Cardiac fibroblast (primary cell): ENCODE results near the gene CCDC88B.
A peak's percentile ranks its signal among the peaks of the same experiment; 100 is the strongest.

Source experiments
- DNase-seq, 2 donors: peaks; one replicate each; pipeline versions ENCODE4 v3.0.0 to v3.0.0-alpha.2; 2010; ENCODE audit warnings: low read depth in 2 of 2
- H3K4me3 ChIP-seq, 2 donors: replicated peaks in 1 of 2; 1 replicate in 1 of 2; 2 replicates in 1 of 2; pipeline ENCODE4 v1.5.1; 2011; ENCODE audit warnings: low read depth in 2 of 2, low read length in 2 of 2, mild to moderate bottlenecking in 2 of 2, moderate library complexity in 1 of 2
- CTCF ChIP-seq: IDR thresholded peaks from one replicate; pipeline ENCODE4 v1.5.1; 2011; ENCODE audit warnings: low read depth, mild to moderate bottlenecking, low read length, inconsistent platforms

CCDC88B gene

GRCh38 chr11:64334764-64335735, 5.0 kb upstream of the CCDC88B start:
- H3K4me3 ChIP-seq, result no peak overlapping the region
- no peak for TF ChIP-seq CTCF
- peak; percentile 75 to 95 for DNase-seq

- H3K4me3 ChIP-seq, result no peak overlapping the region
- no peak for TF ChIP-seq CTCF
- DNase-seq, result no peak
Measured at GRCh38 chr11:64337538-64338249, 2.3 kb upstream of the CCDC88B start.

- no peak overlapping the region for H3K4me3 ChIP-seq
- DNase-seq, result no peak
- TF ChIP-seq CTCF, result no peak
Measured at GRCh38 chr11:64338716-64339115, 1.3 kb upstream of the CCDC88B start.

GRCh38 chr11:64339286-64339685, 718 bp upstream of the CCDC88B start:
- TF ChIP-seq CTCF, result no peak
- H3K4me3 ChIP-seq, result no peak overlapping the region
- no peak for DNase-seq

- H3K4me3 ChIP-seq, result no peak overlapping the region
- no peak for DNase-seq
- TF ChIP-seq CTCF, result no peak
Measured at GRCh38 chr11:64340671-64341335, 799 bp downstream of the CCDC88B start.

GRCh38 chr11:64341429-64341828, 1.4 kb downstream of the CCDC88B start:
- DNase-seq, result no peak
- TF ChIP-seq CTCF, result no peak
- H3K4me3 ChIP-seq, result no peak overlapping the region
